GM12891 (cell line): ENCODE results near the gene NDEL1.

Experiments used
- PAX5 ChIP-seq: IDR thresholded peaks from 2 replicates; pipeline ENCODE4 v1.6.1; 2011; ENCODE audit warnings: low read length, moderate library complexity, mild to moderate bottlenecking; ENCODE audit not compliant: insufficient read depth, severe bottlenecking
- POLR2A ChIP-seq: IDR thresholded peaks from 2 replicates; pipeline ENCODE4 v1.6.1; 2011; ENCODE audit warnings: low read depth, low read length, control low read depth
- POLR2AphosphoS5 ChIP-seq: IDR thresholded peaks from 2 replicates; pipeline ENCODE4 v1.6.1; 2011; ENCODE audit warnings: low read depth, low read length, control low read depth
- POU2F2 ChIP-seq: IDR thresholded peaks from 2 replicates; pipeline ENCODE4 v1.6.1; 2011; ENCODE audit warnings: low read depth, mild to moderate bottlenecking, control low read depth, low read length, moderate library complexity
- SPI1 ChIP-seq: IDR thresholded peaks from 2 replicates; pipeline ENCODE4 v1.6.1; 2011; ENCODE audit warnings: low read depth, low read length, control low read depth
- TAF1 ChIP-seq: IDR thresholded peaks from 2 replicates; pipeline ENCODE4 v1.6.1; 2011; ENCODE audit warnings: low read depth, low read length, control low read depth

- TF ChIP-seq POLR2A (no peak), TAF1 (no peak), POLR2AphosphoS5 (no peak), PAX5 (no peak), POU2F2 (no peak), SPI1 (no peak)
Measured at GRCh38 chr17:8492121-8492520, 56.4 kb downstream of the NDEL1 start.
